A549 (cell line): ENCODE results near the gene TSPO2. TPM values are rescaled to one million over a fixed set of nuclear protein-coding genes. Genes with fewer than 3 reads are reported as not detected.
A peak's percentile ranks its signal among the peaks of the same experiment; 100 is the strongest.

Experiments
- ATAC-seq, 2 experiments: fragments of 200-7000 bp in 1 of 2; fragments of >200 bp in 1 of 2; cut with Nextera tagmentation in 1 of 2; cut with Tn5 transposase in 1 of 2; 3 replicates each; pipeline versions ENCODE4 v1.8.0 to v1.9.1; 2018 to 2020; ENCODE audit warnings: mild to moderate bottlenecking in 1 of 2, moderate library complexity in 1 of 2
- CTCF ChIA-PET: fragments of 300-600 bp; sonication (Branson Sonifier 250); formaldehyde crosslinking; extraction: SDS; loops from one replicate; lab custom pipeline; 2021; ENCODE audit warnings: antibody characterized with exemption, inconsistent platforms; lab: Yijun Ruan, JAX
- POLR2A ChIA-PET: fragments of 350-600 bp; formaldehyde crosslinking; extraction: SDS; loops from one replicate; lab custom pipeline; 2021; ENCODE audit warnings: antibody characterized with exemption, inconsistent platforms; lab: Yijun Ruan, JAX
- DNase-seq, 2 experiments: peaks; one replicate each; pipeline versions ENCODE4 v3.0.0 to v3.0.0-alpha.2; 2011 to 2016; ENCODE audit warnings: low read depth in 1 of 2, low spot score in 1 of 2
- FAIRE-seq: peaks from 2 replicates; lab custom pipeline; 2011; peaks lifted over from hg19 to GRCh38; lab: Jason Lieb, UNC
- H3K27ac ChIP-seq, 2 experiments: fragments of >200 bp; sonication (Bioruptor Twin); formaldehyde crosslinking; 3 replicates each; pipeline ENCODE4 v1.5.1; 2016 to 2017
- H3K4me1 ChIP-seq: fragments of >200 bp; sonication (Bioruptor Twin); formaldehyde crosslinking; 3 replicates; pipeline ENCODE4 v1.6.1; 2016
- H3K4me2 ChIP-seq: fragments of >200 bp; sonication (Bioruptor Twin); formaldehyde crosslinking; 3 replicates; pipeline ENCODE4 v1.6.1; 2016
- H3K4me3 ChIP-seq: fragments of >200 bp; sonication (Bioruptor Twin); formaldehyde crosslinking; 3 replicates; pipeline ENCODE4 v1.5.1; 2016
- H3K9me3 ChIP-seq: fragments of >200 bp; sonication (Bioruptor Twin); formaldehyde crosslinking; 3 replicates; pipeline ENCODE4 v1.6.1; 2016
- CBX2 ChIP-seq: fragments of 200-600 bp; sonication (generic); IDR thresholded peaks from 2 replicates; pipeline ENCODE4 v1.6.1; 2016; ENCODE audit warnings: low read depth, mild to moderate bottlenecking, borderline replicate concordance
- CHD2 ChIP-seq: fragments of 150-350 bp; IDR thresholded peaks from 2 replicates; pipeline ENCODE4 v1.6.1; 2014; ENCODE audit warnings: low read length; ENCODE audit not compliant: partially characterized antibody
- CHD4 ChIP-seq: fragments of 200-600 bp; sonication (generic); IDR thresholded peaks from 2 replicates; pipeline ENCODE4 v1.6.1; 2016; ENCODE audit warnings: antibody characterized with exemption, mild to moderate bottlenecking, borderline replicate concordance
- EHF ChIP-seq: fragments of 250-450 bp; sonication (Bioruptor Pico); IDR thresholded peaks from 2 replicates; pipeline ENCODE4 v1.5.0; 2020; ENCODE audit warnings: mild to moderate bottlenecking
- EHMT2 ChIP-seq: fragments of 200-600 bp; sonication (generic); IDR thresholded peaks from 2 replicates; pipeline ENCODE4 v1.6.1; 2016; ENCODE audit warnings: antibody characterized with exemption, low read depth, mild to moderate bottlenecking, moderate library complexity
- EP300 ChIP-seq, 2 experiments: fragments of >200 bp; sonication (Bioruptor Twin); formaldehyde crosslinking; IDR thresholded peaks; 2 replicates in 1 of 2; 3 replicates in 1 of 2; pipeline ENCODE4 v1.6.1; 2016 to 2017
- FOSB ChIP-seq: fragments of 250-450 bp; sonication (Bioruptor Pico); IDR thresholded peaks from 2 replicates; pipeline ENCODE4 v1.5.0; 2020; ENCODE audit warnings: mild to moderate bottlenecking, moderate library complexity
- FOSL2 ChIP-seq, 2 experiments: fragments of 450-650 bp in 1 of 2; fragments of >200 bp in 1 of 2; sonication (Bioruptor Twin) in 1 of 2; formaldehyde crosslinking; IDR thresholded peaks; 2 replicates each; pipeline versions ENCODE4 v1.5.0 to v1.6.1; 2016 to 2020; ENCODE audit warnings: mild to moderate bottlenecking in 1 of 2, moderate library complexity in 1 of 2
- HEYL ChIP-seq: fragments of 250-450 bp; sonication (Bioruptor Pico); IDR thresholded peaks from 2 replicates; pipeline ENCODE4 v1.8.0; 2021; ENCODE audit warnings: mild to moderate bottlenecking, moderate library complexity
- HOXA7 ChIP-seq: fragments of 250-450 bp; sonication (Bioruptor Pico); IDR thresholded peaks from 2 replicates; pipeline ENCODE4 v1.5.0; 2020; ENCODE audit warnings: mild to moderate bottlenecking, moderate library complexity
- HOXB13 ChIP-seq: fragments of 250-450 bp; sonication (Bioruptor Pico); IDR thresholded peaks from 2 replicates; pipeline ENCODE4 v1.5.0; 2020; ENCODE audit warnings: low read depth, mild to moderate bottlenecking, moderate library complexity
- HOXB5 ChIP-seq: fragments of 250-450 bp; sonication (Bioruptor Pico); IDR thresholded peaks from 2 replicates; pipeline ENCODE4 v1.5.0; 2020; ENCODE audit warnings: mild to moderate bottlenecking, moderate library complexity
- KDM1A ChIP-seq: fragments of 200-600 bp; sonication (generic); IDR thresholded peaks from 2 replicates; pipeline ENCODE4 v1.6.1; 2016; ENCODE audit warnings: low read depth, mild to moderate bottlenecking
- MAFK ChIP-seq: fragments of 450-650 bp; IDR thresholded peaks from 2 replicates; pipeline ENCODE4 v1.6.1; 2014; ENCODE audit not compliant: partially characterized antibody
- MAZ ChIP-seq: fragments of 150-350 bp; IDR thresholded peaks from 2 replicates; pipeline ENCODE4 v1.6.1; 2014; ENCODE audit warnings: antibody characterized with exemption, low read depth, low read length, borderline replicate concordance
- NFE2L2 ChIP-seq: fragments of 150-350 bp; conservative IDR thresholded peaks from 2 replicates; pipeline ENCODE4 v1.6.1; 2014; ENCODE audit warnings: low read length
- NPAS2 ChIP-seq: fragments of 250-450 bp; sonication (Bioruptor Pico); IDR thresholded peaks from 2 replicates; pipeline ENCODE4 v1.8.0; 2022; ENCODE audit warnings: mild to moderate bottlenecking, moderate library complexity, borderline replicate concordance
- POLR2AphosphoS2 ChIP-seq: conservative IDR thresholded peaks from 2 replicates; pipeline ENCODE4 v1.6.1; 2012; ENCODE audit warnings: low read length, improper control_type of control experiment, inconsistent platforms
- RARB ChIP-seq: fragments of 250-450 bp; sonication (Bioruptor Pico); IDR thresholded peaks from 2 replicates; pipeline ENCODE4 v1.8.0; 2021; ENCODE audit warnings: mild to moderate bottlenecking, moderate library complexity
- RNF2 ChIP-seq: fragments of 200-600 bp; sonication (generic); IDR thresholded peaks from 2 replicates; pipeline ENCODE4 v1.6.1; 2016; ENCODE audit warnings: low read depth, mild to moderate bottlenecking, antibody characterized with exemption, moderate library complexity, borderline replicate concordance
- SMC3 ChIP-seq: fragments of >200 bp; sonication (Bioruptor Twin); formaldehyde crosslinking; IDR thresholded peaks from 3 replicates; pipeline ENCODE4 v1.6.1; 2018; ENCODE audit warnings: inconsistent platforms
- TP53 ChIP-seq: fragments of 250-450 bp; sonication (Bioruptor Pico); IDR thresholded peaks from 2 replicates; pipeline ENCODE4 v1.5.0; 2021; ENCODE audit warnings: mild to moderate bottlenecking, moderate library complexity
- ZC3H11A ChIP-seq: fragments of 450-650 bp; IDR thresholded peaks from 2 replicates; pipeline ENCODE4 v1.6.1; 2014; ENCODE audit warnings: antibody characterized with exemption, mild to moderate bottlenecking
- WGBS: methylation state at CpG from one replicate; pipeline ENCODE4 v1.1.6; 2017; ENCODE audit errors: missing lambda C conversion rate; 5-methylcytosine and 5-hydroxymethylcytosine counted together
- polyA plus RNA-seq, 4 experiments: library from polyadenylated mRNA; depleted of rRNA in 3 of 4; stranded (reverse); fragments of >200 nt; fragmentation: RNase III in 1 of 4; extraction: RNeasy Plus Mini Kit Qiagen cat#74134 plus additional on column Dnase treatment in 1 of 4; gene quantifications; 2 replicates in 3 of 4; 3 replicates in 1 of 4; pipeline ENCODE4 v1.2.3, GENCODE V29; 2011 to 2017
- TF ChIP-seq, protein P1 (sequence below): IDR thresholded peaks from 2 replicates; pipeline ENCODE4 v1.6.1; 2012
- TF ChIP-seq, protein P2 (sequence below): fragments of 150-350 bp; IDR thresholded peaks from 2 replicates; pipeline ENCODE4 v1.6.1; 2014; ENCODE audit warnings: low read depth, mild to moderate bottlenecking, low read length
- TF ChIP-seq, protein P3 (sequence below): fragments of >200 bp; sonication (Bioruptor Twin); formaldehyde crosslinking; IDR thresholded peaks from 2 replicates; pipeline ENCODE4 v1.6.1; 2016

TSPO2 gene
- polyA plus RNA-seq, 2 of the 4 experiments (the other 2 are of a cell fraction): not detected

DNA sequence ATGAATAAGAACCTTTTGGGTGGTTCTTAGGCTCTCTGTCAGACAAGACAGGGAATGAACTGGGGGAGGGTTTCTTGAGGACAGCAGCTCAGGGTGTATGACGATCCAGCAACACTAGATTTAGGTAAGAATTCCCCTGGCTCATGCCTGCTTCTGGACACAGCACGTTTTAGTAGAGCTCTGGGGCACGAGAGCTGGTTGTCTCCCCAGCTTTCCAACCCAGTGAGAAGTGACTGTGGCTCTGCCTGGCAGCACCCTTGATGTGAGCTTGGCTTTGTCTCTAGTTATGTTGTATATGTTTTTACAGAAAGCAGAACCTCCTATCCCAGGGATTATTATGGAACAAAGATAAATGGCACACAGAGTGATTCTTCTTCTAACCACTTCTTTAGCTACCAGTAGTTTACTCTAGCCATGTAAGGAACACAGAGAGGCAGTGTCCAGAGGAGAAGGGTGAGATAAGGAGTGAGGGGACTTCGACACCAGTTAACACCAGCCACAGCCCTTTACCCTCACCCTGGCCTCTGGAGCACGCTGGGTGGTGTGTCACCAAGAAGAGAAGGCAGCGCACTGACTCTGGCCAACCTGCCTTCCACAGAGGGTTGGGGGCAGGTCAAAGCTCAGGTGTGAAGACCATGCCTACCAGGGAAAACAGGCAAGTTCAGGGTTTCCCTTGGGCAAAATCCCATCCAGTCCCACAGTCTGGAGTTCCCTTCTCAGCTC is 14.7 kb downstream of the TSPO2 start:
- Histone ChIP-seq H3K4me3 (no peak overlapping the region), H3K4me1 (peaks cover 12% of the 10 kb centered on the region; the same call in 2 of the 3 replicates), H3K4me2 (no peak overlapping the region), H3K27ac (no peak overlapping the region), H3K9me3 (no peaks in the 10 kb centered on the region)
- TF ChIP-seq NPAS2 (CRISPR knock-in tag) (no peak), FOSB (CRISPR knock-in tag) (no peak), POLR2AphosphoS2 (no peak), TP53 (no peak), HOXA7 (CRISPR knock-in tag) (no peak), KDM1A (no peak)
- TF ChIP-seq, protein P1, sequence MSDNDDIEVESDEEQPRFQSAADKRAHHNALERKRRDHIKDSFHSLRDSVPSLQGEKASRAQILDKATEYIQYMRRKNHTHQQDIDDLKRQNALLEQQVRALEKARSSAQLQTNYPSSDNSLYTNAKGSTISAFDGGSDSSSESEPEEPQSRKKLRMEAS: no peak
- TF ChIP-seq, protein P2, sequence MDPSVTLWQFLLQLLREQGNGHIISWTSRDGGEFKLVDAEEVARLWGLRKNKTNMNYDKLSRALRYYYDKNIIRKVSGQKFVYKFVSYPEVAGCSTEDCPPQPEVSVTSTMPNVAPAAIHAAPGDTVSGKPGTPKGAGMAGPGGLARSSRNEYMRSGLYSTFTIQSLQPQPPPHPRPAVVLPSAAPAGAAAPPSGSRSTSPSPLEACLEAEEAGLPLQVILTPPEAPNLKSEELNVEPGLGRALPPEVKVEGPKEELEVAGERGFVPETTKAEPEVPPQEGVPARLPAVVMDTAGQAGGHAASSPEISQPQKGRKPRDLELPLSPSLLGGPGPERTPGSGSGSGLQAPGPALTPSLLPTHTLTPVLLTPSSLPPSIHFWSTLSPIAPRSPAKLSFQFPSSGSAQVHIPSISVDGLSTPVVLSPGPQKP: no peak
- WGBS: 79% methylated on average over 6 of the region's 6 CpGs
- DNase-seq (no peak), FAIRE-seq (no peak), ATAC-seq (no peak)
- ChIA-PET CTCF (interaction anchor here (1.2 to 3.4 kb wide), 5 partner anchors 9 to 29 kb away, joined by 3 to 10 read pairs (median 5); partner anchors contain the start of gene UNC5CL), POLR2A (no interaction called here)

DNA sequence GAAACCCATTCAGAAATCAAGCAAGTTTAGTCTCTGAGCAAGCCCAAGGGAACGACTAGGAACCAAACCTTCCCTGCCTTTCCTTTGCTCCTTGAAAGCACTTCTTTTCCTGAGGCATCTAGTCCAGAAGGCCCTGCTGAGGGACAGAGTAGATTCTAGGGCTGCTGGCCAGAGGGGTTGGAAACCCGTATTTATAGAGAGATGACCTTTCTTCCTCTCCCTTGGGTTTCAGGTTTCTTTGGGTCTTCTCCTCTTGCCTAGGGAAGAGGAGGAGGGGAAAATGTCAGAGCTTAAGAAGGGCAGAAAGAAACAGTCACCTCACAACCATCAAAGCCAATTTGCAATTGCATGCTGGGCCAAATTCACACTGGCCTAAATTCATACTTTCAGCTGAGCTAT is 16.5 kb downstream of the TSPO2 start:
- Histone ChIP-seq H3K4me1 (peaks cover 12% of the 10 kb centered on the region; the same call in 2 of the 3 replicates), H3K27ac (no peak overlapping the region), H3K4me2 (no peak overlapping the region), H3K4me3 (no peak overlapping the region), H3K9me3 (no peaks in the 10 kb centered on the region)
- DNase-seq (no peak), ATAC-seq (no peak), FAIRE-seq (no peak)
- 88% methylated on average over 2 of the region's 2 CpGs for WGBS
- CTCF ChIA-PET: interaction anchor here (2.5 kb wide), 1 partner anchor 31 kb away, joined by 7 read pairs; no protein-coding TSS in a partner anchor
- TF ChIP-seq EHMT2 (no peak), SMC3 (no peak), EP300 (IDR thresholded peaks at IDR 0.05) (no peak), EHF (CRISPR knock-in tag) (no peak)
- TF ChIP-seq, all 56 proteins: peak for 0
- POLR2A ChIA-PET: no interaction called here

DNA sequence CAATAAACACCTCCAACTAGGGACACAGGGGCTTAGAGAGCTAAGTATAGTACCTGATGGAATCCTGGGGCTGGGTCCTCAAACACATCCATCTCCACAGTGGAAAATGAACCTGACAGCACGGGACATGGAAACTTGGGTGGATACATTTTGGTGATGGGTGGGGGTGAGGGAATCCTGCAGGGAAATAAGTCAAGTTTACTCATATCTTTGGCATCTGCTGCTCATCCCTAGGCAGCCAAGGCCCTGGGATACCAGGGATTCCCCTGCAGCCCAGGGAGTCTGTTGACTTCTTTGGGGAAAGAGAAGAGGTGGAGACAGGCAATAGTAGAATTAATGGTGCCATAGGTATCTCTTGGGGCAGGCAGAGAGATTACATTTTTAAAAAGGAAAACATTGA is 17.3 kb downstream of the TSPO2 start:
- no peak for FAIRE-seq
- CTCF ChIA-PET: interaction anchor here (2.5 kb wide), 1 partner anchor 32 kb away, joined by 7 read pairs; no protein-coding TSS in a partner anchor
- ATAC-seq: peak in 1 of 2 experiments; percentile 52; a peak in 2 of 6 replicates
- DNase-seq: no peak
- Histone ChIP-seq H3K27ac (no peak overlapping the region), H3K4me1 (peaks cover 12% of the 10 kb centered on the region; the same call in 2 of the 3 replicates), H3K4me3 (no peak overlapping the region), H3K4me2 (0 out of 3 replicates have a peak overlapping the region, but pooled peaks have one; percentile 14), H3K9me3 (no peaks in the 10 kb centered on the region)
- 44% methylated on average over 1 of the region's 1 CpG for WGBS
- POLR2A ChIA-PET: no interaction called here
- TF ChIP-seq, protein P3, sequence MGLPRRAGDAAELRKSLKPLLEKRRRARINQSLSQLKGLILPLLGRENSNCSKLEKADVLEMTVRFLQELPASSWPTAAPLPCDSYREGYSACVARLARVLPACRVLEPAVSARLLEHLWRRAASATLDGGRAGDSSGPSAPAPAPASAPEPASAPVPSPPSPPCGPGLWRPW: no peak
- TF ChIP-seq HOXB5 (no peak), CHD4 (no peak), TP53 (no peak), ZC3H11A (no peak)
- TF ChIP-seq, all 56 proteins: peak for 0

DNA sequence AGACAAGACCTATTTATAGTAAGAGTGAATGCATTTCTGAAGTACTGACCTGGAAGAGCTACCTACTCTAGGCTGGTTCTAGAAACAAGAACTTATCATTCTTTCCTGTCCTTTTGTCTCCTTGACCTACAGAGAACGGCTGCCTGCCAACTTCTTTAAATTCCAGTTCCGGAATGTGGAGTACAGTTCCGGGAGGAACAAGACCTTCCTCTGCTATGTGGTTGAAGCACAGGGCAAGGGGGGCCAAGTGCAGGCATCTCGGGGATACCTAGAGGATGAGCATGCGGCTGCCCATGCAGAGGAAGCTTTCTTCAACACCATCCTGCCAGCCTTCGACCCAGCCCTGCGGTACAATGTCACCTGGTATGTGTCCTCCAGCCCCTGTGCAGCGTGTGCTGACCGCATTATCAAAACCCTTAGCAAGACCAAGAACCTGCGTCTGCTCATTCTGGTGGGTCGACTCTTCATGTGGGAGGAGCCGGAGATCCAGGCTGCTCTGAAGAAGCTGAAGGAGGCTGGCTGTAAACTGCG is 19.0 kb downstream of the TSPO2 start:
- no peak overlapping the region for H3K4me3 ChIP-seq
- no peak overlapping the region for H3K4me2 ChIP-seq
- FAIRE-seq: no peak
- peaks cover 12% of the 10 kb centered on the region; the same call in 2 of the 3 replicates for H3K4me1 ChIP-seq
- no peak overlapping the region for H3K27ac ChIP-seq
- WGBS: 90% methylated on average over 11 of the region's 13 CpGs
- ChIA-PET CTCF (interaction anchor here (1.7 kb wide), 1 partner anchor 22 kb away, joined by 4 read pairs; the partner anchor contains the start of gene UNC5CL), POLR2A (no interaction called here)
- no peak for ATAC-seq
- DNase-seq: no peak
- H3K9me3 ChIP-seq: no peaks in the 10 kb centered on the region
- TF ChIP-seq, protein P3: no peak
- TF ChIP-seq HEYL (CRISPR knock-in tag): no peak
- TF ChIP-seq KDM1A: no peak
- TF ChIP-seq NFE2L2: no peak
- TF ChIP-seq HOXB13 (CRISPR knock-in tag): no peak
- TF ChIP-seq RARB (CRISPR knock-in tag): no peak
- no peak for TF ChIP-seq RNF2
- TF ChIP-seq POLR2AphosphoS2: no peak
- no peak for TF ChIP-seq TP53
- no peak for TF ChIP-seq CHD2
- no peak for TF ChIP-seq MAFK
- TF ChIP-seq FOSL2 (IDR thresholded peaks at IDR 0.05): no peak
- no peak for TF ChIP-seq FOSL2 (CRISPR knock-in tag; IDR thresholded peaks at IDR 0.05)
- no peak for TF ChIP-seq CBX2
- TF ChIP-seq MAZ: no peak
- TF ChIP-seq, protein P2: no peak
